Fibroblast of lung (primary cell): ENCODE results near the gene MYLK. TPM values are rescaled to one million over a fixed set of nuclear protein-coding genes. Genes with fewer than 3 reads are reported as not detected.

Experiments used
- DNase-seq, 2 donors: peaks; one replicate each; pipeline versions ENCODE4 v3.0.0 to v3.0.0-alpha.2; 2010; ENCODE audit warnings: low read depth in 2 of 2
- H2AFZ ChIP-seq: 2 replicates; pipeline ENCODE4 v1.5.1; 2012; ENCODE audit warnings: low read length, control low read depth, inconsistent platforms
- H3K27ac ChIP-seq: 2 replicates; pipeline ENCODE4 v1.5.1; 2011; ENCODE audit warnings: low read length, control low read depth; ENCODE audit not compliant: insufficient read depth
- H3K27me3 ChIP-seq: 2 replicates; pipeline ENCODE4 v1.5.1; 2011; ENCODE audit warnings: mild to moderate bottlenecking, low read length; ENCODE audit not compliant: control insufficient read depth, insufficient read depth
- H3K36me3 ChIP-seq: 2 replicates; pipeline ENCODE4 v1.5.1; 2011; ENCODE audit warnings: low read length; ENCODE audit not compliant: control insufficient read depth, insufficient read depth
- H3K4me1 ChIP-seq: 2 replicates; pipeline ENCODE4 v1.5.1; 2011; ENCODE audit warnings: low read length; ENCODE audit not compliant: control insufficient read depth, insufficient read depth; ENCODE audit errors: extremely low read depth
- H3K4me2 ChIP-seq: 2 replicates; pipeline ENCODE4 v1.5.1; 2011; ENCODE audit warnings: low read length, control low read depth; ENCODE audit not compliant: insufficient read depth; ENCODE audit errors: extremely low read depth
- H3K4me3 ChIP-seq, 4 experiments: fragments of 200-600 bp in 1 of 4; sonication (generic) in 1 of 4; replicated peaks in 1 of 4; 2 replicates each; pipeline ENCODE4 v1.5.1; 2011 to 2016; ENCODE audit warnings: low read length in 4 of 4, low read depth in 3 of 4, mild to moderate bottlenecking in 3 of 4, control low read depth in 2 of 4, inconsistent platforms in 1 of 4, mixed read lengths in 1 of 4; ENCODE audit not compliant: insufficient read depth in 1 of 4; ENCODE audit errors: control extremely low read depth in 1 of 4
- H3K79me2 ChIP-seq: 2 replicates; pipeline ENCODE4 v1.5.1; 2012; ENCODE audit warnings: mild to moderate bottlenecking, low read length, inconsistent platforms; ENCODE audit not compliant: control insufficient read depth, insufficient read depth
- H3K9ac ChIP-seq: 2 replicates; pipeline ENCODE4 v1.5.1; 2011; ENCODE audit warnings: mild to moderate bottlenecking, low read length, control low read depth; ENCODE audit not compliant: insufficient read depth
- H3K9me3 ChIP-seq: 2 replicates; pipeline ENCODE4 v1.5.1; 2012; ENCODE audit warnings: low read depth, low read length; ENCODE audit not compliant: control insufficient read depth, insufficient read depth
- H4K20me1 ChIP-seq: 2 replicates; pipeline ENCODE4 v1.5.1; 2011; ENCODE audit warnings: low read length; ENCODE audit not compliant: control insufficient read depth, insufficient read depth; ENCODE audit errors: extremely low read depth
- CTCF ChIP-seq, 2 donors: IDR thresholded peaks in 1 of 2; conservative IDR thresholded peaks in 1 of 2; 1 replicate in 1 of 2; 2 replicates in 1 of 2; pipeline ENCODE4 v1.5.1; 2011 to 2012; ENCODE audit warnings: low read length in 2 of 2, control low read depth in 1 of 2, inconsistent platforms in 1 of 2, low read depth in 1 of 2, mild to moderate bottlenecking in 1 of 2
- EZH2 ChIP-seq: IDR thresholded peaks from 2 replicates; pipeline ENCODE4 v1.5.1; 2012; ENCODE audit warnings: low read length, control low read depth, mild to moderate bottlenecking; ENCODE audit errors: missing control alignments
- polyA plus RNA-seq, 2 donors: library from polyadenylated mRNA; depleted of rRNA in 1 of 2; stranded (reverse) in 1 of 2; unstranded in 1 of 2; fragments of >200 nt; gene quantifications; 2 replicates each; pipeline ENCODE4 v1.2.1, GENCODE V29; 2011 to 2012; ENCODE audit warnings: missing spikeins in 1 of 2
- total RNA-seq: library from RNA; depleted of rRNA; stranded (reverse); fragments of >200 nt; gene quantifications from 2 replicates; pipeline ENCODE4 v1.2.1, GENCODE V29; 2014

The MYLK gene
- total and polyA plus RNA-seq, 2 donors (not counting 1 experiment from before 2014, with no cell fraction given), result 918 to 941 TPM

GRCh38 chr3:123926396-123926795 lies 42.3 kb upstream of the MYLK start:
- Histone ChIP-seq H3K4me2 (no peak overlapping the region), H4K20me1 (no peaks in the 10 kb centered on the region), H3K36me3 (peaks cover 5% of the 10 kb centered on the region), H3K27me3 (no peaks in the 10 kb centered on the region), H3K79me2 (no peaks in the 10 kb centered on the region), H3K27ac (no peak overlapping the region), H3K4me3 (no peak overlapping the region), H2AFZ (no peak overlapping the region), H3K9ac (no peak overlapping the region), H3K9me3 (no peaks in the 10 kb centered on the region), H3K4me1 (no peaks in the 10 kb centered on the region)
- TF ChIP-seq CTCF (conservative IDR thresholded peaks at IDR 0.05 in 1 of 2, IDR thresholded peaks at IDR 0.05 in 1 of 2; ENCODE audit: low read depth in 1 of 2, low read length in 2 of 2), result no peak
- TF ChIP-seq EZH2, result no peak
- DNase-seq, result no peak

GRCh38 chr3:123920868-123921267 lies 36.7 kb upstream of the MYLK start:
- Histone ChIP-seq H3K9me3 (no peaks in the 10 kb centered on the region), H3K27me3 (no peaks in the 10 kb centered on the region), H3K4me3 (no peak overlapping the region), H3K27ac (no peak overlapping the region), H4K20me1 (no peaks in the 10 kb centered on the region), H3K4me1 (no peaks in the 10 kb centered on the region), H2AFZ (no peak overlapping the region), H3K36me3 (peaks cover 3% of the 10 kb centered on the region), H3K4me2 (no peak overlapping the region), H3K79me2 (no peaks in the 10 kb centered on the region), H3K9ac (no peak overlapping the region)
- no peak for TF ChIP-seq EZH2
- no peak for TF ChIP-seq CTCF (conservative IDR thresholded peaks at IDR 0.05 in 1 of 2, IDR thresholded peaks at IDR 0.05 in 1 of 2; ENCODE audit: low read depth in 1 of 2, low read length in 2 of 2)
- DNase-seq, result peak in 1 of 2 donors; percentile 12

- H3K36me3 ChIP-seq, result peaks cover 2% of the 10 kb centered on the region
- no peak overlapping the region for H3K4me2 ChIP-seq
- no peaks in the 10 kb centered on the region for H3K4me1 ChIP-seq
- H4K20me1 ChIP-seq, result no peaks in the 10 kb centered on the region
- no peaks in the 10 kb centered on the region for H3K9me3 ChIP-seq
- H3K27ac ChIP-seq, result no peak overlapping the region
- no peak overlapping the region for H3K9ac ChIP-seq
- TF ChIP-seq CTCF (conservative IDR thresholded peaks at IDR 0.05 in 1 of 2, IDR thresholded peaks at IDR 0.05 in 1 of 2; ENCODE audit: low read depth in 1 of 2, low read length in 2 of 2) (no peak), EZH2 (no peak)
- DNase-seq, result no peak
- H3K79me2 ChIP-seq, result no peaks in the 10 kb centered on the region
- no peaks in the 10 kb centered on the region for H3K27me3 ChIP-seq
- no peak overlapping the region for H3K4me3 ChIP-seq
- no peak overlapping the region for H2AFZ ChIP-seq
Observed at GRCh38 chr3:123920383-123920782, 36.3 kb upstream of the MYLK start.
